Endodermal cell (in vitro differentiated cells): ENCODE measurements around the gene CAPN2. TPM values are rescaled to one million over a fixed set of nuclear protein-coding genes. Genes with fewer than 3 reads are reported as not detected.

Source experiments
- DNase-seq: peaks from one replicate; pipeline ENCODE4 v3.0.0-alpha.2; 2017
- H3K27ac ChIP-seq: 2 replicates; pipeline ENCODE4 v1.5.1; 2013; ENCODE audit warnings: mild to moderate bottlenecking, low read depth, low read length, moderate library complexity
- H3K27me3 ChIP-seq: 2 replicates; pipeline ENCODE4 v1.6.1; 2013; ENCODE audit warnings: mild to moderate bottlenecking, low read length, moderate library complexity; ENCODE audit not compliant: insufficient read depth, control insufficient read depth, poor library complexity, severe bottlenecking
- H3K36me3 ChIP-seq: 2 replicates; pipeline ENCODE4 v1.7.0; 2013; ENCODE audit warnings: mild to moderate bottlenecking, low read length, moderate library complexity; ENCODE audit not compliant: control insufficient read depth, insufficient read depth
- H3K4me1 ChIP-seq: one replicate; pipeline ENCODE4 v1.7.0; 2013; ENCODE audit warnings: low read length; ENCODE audit not compliant: control insufficient read depth, insufficient read depth
- H3K4me3 ChIP-seq: 2 replicates; pipeline ENCODE4 v1.5.1; 2013; ENCODE audit warnings: mild to moderate bottlenecking, low read length, moderate library complexity
- H3K9ac ChIP-seq: 2 replicates; pipeline ENCODE4 v1.6.1; 2013; ENCODE audit warnings: mild to moderate bottlenecking, low read length, moderate library complexity; ENCODE audit not compliant: poor library complexity, severe bottlenecking; ENCODE audit errors: extremely low read depth
- H3K9me3 ChIP-seq: 2 replicates; pipeline ENCODE4 v1.6.1; 2013; ENCODE audit warnings: mild to moderate bottlenecking, low read length, moderate library complexity; ENCODE audit not compliant: control insufficient read depth
- H3K27ac Mint-ChIP-seq: 2 replicates; pipeline ENCODE4 v1.8.0; 2020; ENCODE audit warnings: mixed read lengths
- H3K27me3 Mint-ChIP-seq: 2 replicates; pipeline ENCODE4 v1.8.0; 2021; ENCODE audit warnings: mild to moderate bottlenecking, mixed read lengths; ENCODE audit not compliant: insufficient read depth
- H3K36me3 Mint-ChIP-seq: 2 replicates; pipeline ENCODE4 v1.8.0; 2020; ENCODE audit warnings: low read depth, mixed read lengths
- H3K4me1 Mint-ChIP-seq: 2 replicates; pipeline ENCODE4 v1.8.0; 2020; ENCODE audit warnings: mixed read lengths
- H3K4me3 Mint-ChIP-seq: 2 replicates; pipeline ENCODE4 v1.8.0; 2020; ENCODE audit warnings: mild to moderate bottlenecking, moderate library complexity, mixed read lengths
- H3K9me3 Mint-ChIP-seq: 2 replicates; pipeline ENCODE4 v1.8.0; 2020; ENCODE audit warnings: mild to moderate bottlenecking, mixed read lengths
- CTCF ChIP-seq: fragments of 200-600 bp; sonication (generic); conservative IDR thresholded peaks from 2 replicates; pipeline ENCODE4 v1.5.0; 2021; ENCODE audit warnings: antibody characterized with exemption, mild to moderate bottlenecking
- WGBS, 2 experiments: methylation state at CpG; one replicate each; pipeline versions ENCODE4 v1.1.5 to v1.1.7; 2013; ENCODE audit warnings: missing lambda C conversion rate in 2 of 2, mixed read lengths in 1 of 2; ENCODE audit not compliant: insufficient coverage in 1 of 2, insufficient read length in 1 of 2; 5-methylcytosine and 5-hydroxymethylcytosine counted together
- total RNA-seq, 2 donors: library from RNA; stranded (reverse); fragmentation: NEBNext Ultra II Directional in 1 of 2; extraction: Animal tissue kit (Norgen Biotek cat#: 25700) in 1 of 2; gene quantifications; 2 replicates in 1 of 2; 3 replicates in 1 of 2; pipeline ENCODE4 v1.2.1, GENCODE V29; 2021

CAPN2 gene
- total RNA-seq, 2 donors from 2014 or later: 49.2 to 49.7 TPM

GRCh38 chr1:223754681-223755431 is 42.5 kb downstream of the CAPN2 start:
- peaks cover 84% of the 10 kb centered on the region for H3K36me3 ChIP-seq
- no peak overlapping the region for H3K4me3 ChIP-seq
- H3K9me3 ChIP-seq: no peaks in the 10 kb centered on the region
- no peak overlapping the region for H3K9ac ChIP-seq
- H3K27ac ChIP-seq: no peak overlapping the region
- DNase-seq: no peak
- peaks cover 7% of the 10 kb centered on the region for H3K4me1 ChIP-seq
- Mint-ChIP-seq H3K4me3 (no peak overlapping the region), H3K9me3 (no peaks in the 10 kb centered on the region), H3K27me3 (no peaks in the 10 kb centered on the region), H3K36me3 (peaks cover 36% of the 10 kb centered on the region), H3K4me1 (peaks cover 14% of the 10 kb centered on the region), H3K27ac (no peak overlapping the region)
- WGBS, 2 experiments: 95 to 99% methylated on average over 15 to 17 of the region's 17 CpGs
- no peaks in the 10 kb centered on the region for H3K27me3 ChIP-seq
- TF ChIP-seq CTCF: no peak

GRCh38 chr1:223755432-223755792 is 43.1 kb downstream of the CAPN2 start:
- H3K36me3 ChIP-seq: peaks cover 84% of the 10 kb centered on the region
- TF ChIP-seq CTCF: no peak
- no peak for DNase-seq
- Mint-ChIP-seq H3K27ac (no peak overlapping the region), H3K4me3 (no peak overlapping the region), H3K4me1 (peaks cover 14% of the 10 kb centered on the region), H3K27me3 (no peaks in the 10 kb centered on the region), H3K9me3 (no peaks in the 10 kb centered on the region), H3K36me3 (peaks cover 34% of the 10 kb centered on the region)
- H3K27ac ChIP-seq: no peak overlapping the region
- H3K4me3 ChIP-seq: no peak overlapping the region
- 95 to 100% methylated on average over 8 to 9 of the region's 9 CpGs for WGBS, 2 experiments
- H3K4me1 ChIP-seq: peaks cover 7% of the 10 kb centered on the region
- no peaks in the 10 kb centered on the region for H3K27me3 ChIP-seq
- no peaks in the 10 kb centered on the region for H3K9me3 ChIP-seq
- H3K9ac ChIP-seq: no peak overlapping the region

GRCh38 chr1:223755992-223756775 is 43.8 kb downstream of the CAPN2 start:
- Mint-ChIP-seq H3K9me3 (no peaks in the 10 kb centered on the region), H3K27me3 (no peaks in the 10 kb centered on the region), H3K36me3 (peaks cover 27% of the 10 kb centered on the region), H3K27ac (no peak overlapping the region), H3K4me1 (peaks cover 14% of the 10 kb centered on the region), H3K4me3 (no peak overlapping the region)
- Histone ChIP-seq H3K27ac (no peak overlapping the region), H3K4me3 (no peak overlapping the region), H3K27me3 (no peaks in the 10 kb centered on the region), H3K9me3 (no peaks in the 10 kb centered on the region), H3K9ac (no peak overlapping the region), H3K4me1 (peaks cover 7% of the 10 kb centered on the region), H3K36me3 (peaks cover 86% of the 10 kb centered on the region)
- no peak for DNase-seq
- peak; percentile 28 for TF ChIP-seq CTCF
- 91 to 96% methylated on average over 10 to 13 of the region's 13 CpGs for WGBS, 2 experiments
